ENCODE measurements around the gene RHEBL1.

DNA sequence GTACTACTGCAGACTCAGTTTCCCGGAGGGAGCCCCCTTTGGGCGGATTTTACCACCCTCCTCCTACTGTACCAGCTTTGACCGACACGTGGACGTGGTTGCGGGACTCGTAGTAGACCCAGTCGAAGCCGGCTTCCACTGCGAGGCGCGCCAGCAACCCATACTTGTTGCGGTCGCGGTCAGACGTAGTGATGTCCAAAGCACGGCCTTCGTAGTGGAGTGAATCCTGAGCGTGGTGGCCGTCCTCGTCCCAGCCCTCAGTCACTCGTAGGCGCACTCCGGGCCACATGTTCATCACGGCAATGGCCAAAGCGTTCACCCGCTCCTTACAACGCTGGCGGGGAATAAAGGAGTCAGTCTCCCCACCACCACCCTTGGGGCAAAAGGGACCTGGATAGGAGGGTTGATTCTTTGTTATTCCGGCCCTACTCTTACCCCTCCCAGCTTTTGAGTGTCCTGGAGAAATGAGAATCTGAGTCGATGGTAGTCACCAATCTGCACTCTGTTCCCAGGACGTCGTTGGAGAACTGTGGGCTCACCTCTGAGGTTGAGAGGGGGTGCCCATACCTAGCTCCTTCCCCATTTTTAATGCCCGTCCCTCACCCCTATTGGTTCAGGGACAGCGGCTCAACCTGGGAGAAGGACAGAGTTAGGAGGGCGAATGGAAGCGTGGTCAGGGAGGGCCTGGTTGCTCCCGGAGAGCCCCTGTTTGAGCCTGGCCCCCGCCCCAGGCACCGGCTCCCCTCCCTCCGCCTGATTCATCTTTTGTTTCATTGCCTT lies 21.5 kb upstream of the RHEBL1 start:
- TF ChIP-seq, protein P1, sequence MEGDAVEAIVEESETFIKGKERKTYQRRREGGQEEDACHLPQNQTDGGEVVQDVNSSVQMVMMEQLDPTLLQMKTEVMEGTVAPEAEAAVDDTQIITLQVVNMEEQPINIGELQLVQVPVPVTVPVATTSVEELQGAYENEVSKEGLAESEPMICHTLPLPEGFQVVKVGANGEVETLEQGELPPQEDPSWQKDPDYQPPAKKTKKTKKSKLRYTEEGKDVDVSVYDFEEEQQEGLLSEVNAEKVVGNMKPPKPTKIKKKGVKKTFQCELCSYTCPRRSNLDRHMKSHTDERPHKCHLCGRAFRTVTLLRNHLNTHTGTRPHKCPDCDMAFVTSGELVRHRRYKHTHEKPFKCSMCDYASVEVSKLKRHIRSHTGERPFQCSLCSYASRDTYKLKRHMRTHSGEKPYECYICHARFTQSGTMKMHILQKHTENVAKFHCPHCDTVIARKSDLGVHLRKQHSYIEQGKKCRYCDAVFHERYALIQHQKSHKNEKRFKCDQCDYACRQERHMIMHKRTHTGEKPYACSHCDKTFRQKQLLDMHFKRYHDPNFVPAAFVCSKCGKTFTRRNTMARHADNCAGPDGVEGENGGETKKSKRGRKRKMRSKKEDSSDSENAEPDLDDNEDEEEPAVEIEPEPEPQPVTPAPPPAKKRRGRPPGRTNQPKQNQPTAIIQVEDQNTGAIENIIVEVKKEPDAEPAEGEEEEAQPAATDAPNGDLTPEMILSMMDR (IDR thresholded peaks at IDR 0.05), result no peak
- no peak for TF ChIP-seq POLR2A (IDR thresholded peaks at IDR 0.05)
- TF ChIP-seq POLR2AphosphoS5 (IDR thresholded peaks at IDR 0.05), result no peak

All from prostate gland (tissue), 2 donors.